Neutrophil (primary cell): ENCODE measurements around the gene BICD1.

Experiments
- H3K27ac ChIP-seq: fragments of 200-600 bp; sonication (generic); 2 replicates; pipeline ENCODE4 v1.5.1; 2016; ENCODE audit warnings: mild to moderate bottlenecking, moderate library complexity
- H3K27me3 ChIP-seq: fragments of 200-600 bp; sonication (generic); 2 replicates; pipeline ENCODE4 v1.6.0; 2016; ENCODE audit warnings: mild to moderate bottlenecking
- H3K36me3 ChIP-seq: fragments of 200-600 bp; sonication (generic); 2 replicates; pipeline ENCODE4 v1.5.1; 2017
- H3K4me1 ChIP-seq, 2 experiments: fragments of 200-600 bp in 1 of 2; sonication (generic) in 1 of 2; 1 replicate in 1 of 2; 2 replicates in 1 of 2; pipeline versions ENCODE4 v1.5.1 to v1.6.1; 2013 to 2016; ENCODE audit warnings: low read depth in 1 of 2, low read length in 1 of 2, mild to moderate bottlenecking in 1 of 2, moderate library complexity in 1 of 2; ENCODE audit not compliant: control insufficient read depth in 1 of 2, insufficient read depth in 1 of 2
- H3K4me3 ChIP-seq, 2 experiments: fragments of 200-600 bp in 1 of 2; sonication (generic) in 1 of 2; 1 replicate in 1 of 2; 2 replicates in 1 of 2; pipeline ENCODE4 v1.5.1; 2013 to 2016; ENCODE audit warnings: low read depth in 1 of 2, low read length in 1 of 2, mild to moderate bottlenecking in 1 of 2, moderate library complexity in 1 of 2
- H3K9me3 ChIP-seq: fragments of 200-600 bp; sonication (generic); 2 replicates; pipeline ENCODE4 v1.5.1; 2016
- TF ChIP-seq, protein P1 (sequence below): fragments of 200-600 bp; sonication (generic); IDR thresholded peaks from 2 replicates; pipeline ENCODE4 v1.5.1; 2016; ENCODE audit warnings: antibody characterized with exemption

The BICD1 gene

DNA sequence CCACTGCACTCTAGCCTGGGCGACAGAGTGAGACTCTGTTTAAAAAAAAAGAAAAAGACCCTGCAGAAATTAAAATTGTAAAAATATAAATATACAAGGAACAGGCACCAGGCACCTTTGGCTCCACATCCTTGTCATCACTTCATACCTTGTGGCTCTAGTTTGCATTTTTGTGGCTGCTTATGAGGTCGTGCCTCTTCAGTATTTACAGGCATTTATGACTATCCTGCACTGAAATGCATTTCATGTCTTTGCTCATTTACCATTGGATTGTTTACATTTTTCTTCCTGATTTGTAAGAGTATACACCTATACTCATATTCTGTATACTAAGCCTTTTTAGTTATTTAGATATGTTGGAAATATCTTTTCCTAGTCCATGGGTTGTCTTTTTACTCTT lies 20.1 kb downstream of the BICD1 start:
- H3K27ac ChIP-seq: no peak overlapping the region
- no peaks in the 10 kb centered on the region for H3K9me3 ChIP-seq
- H3K4me1 ChIP-seq: no peaks in the 10 kb centered on the region
- no peak overlapping the region for H3K4me3 ChIP-seq
- H3K27me3 ChIP-seq: no peaks in the 10 kb centered on the region
- TF ChIP-seq, protein P1, sequence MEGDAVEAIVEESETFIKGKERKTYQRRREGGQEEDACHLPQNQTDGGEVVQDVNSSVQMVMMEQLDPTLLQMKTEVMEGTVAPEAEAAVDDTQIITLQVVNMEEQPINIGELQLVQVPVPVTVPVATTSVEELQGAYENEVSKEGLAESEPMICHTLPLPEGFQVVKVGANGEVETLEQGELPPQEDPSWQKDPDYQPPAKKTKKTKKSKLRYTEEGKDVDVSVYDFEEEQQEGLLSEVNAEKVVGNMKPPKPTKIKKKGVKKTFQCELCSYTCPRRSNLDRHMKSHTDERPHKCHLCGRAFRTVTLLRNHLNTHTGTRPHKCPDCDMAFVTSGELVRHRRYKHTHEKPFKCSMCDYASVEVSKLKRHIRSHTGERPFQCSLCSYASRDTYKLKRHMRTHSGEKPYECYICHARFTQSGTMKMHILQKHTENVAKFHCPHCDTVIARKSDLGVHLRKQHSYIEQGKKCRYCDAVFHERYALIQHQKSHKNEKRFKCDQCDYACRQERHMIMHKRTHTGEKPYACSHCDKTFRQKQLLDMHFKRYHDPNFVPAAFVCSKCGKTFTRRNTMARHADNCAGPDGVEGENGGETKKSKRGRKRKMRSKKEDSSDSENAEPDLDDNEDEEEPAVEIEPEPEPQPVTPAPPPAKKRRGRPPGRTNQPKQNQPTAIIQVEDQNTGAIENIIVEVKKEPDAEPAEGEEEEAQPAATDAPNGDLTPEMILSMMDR: no peak
- H3K36me3 ChIP-seq: no peaks in the 10 kb centered on the region

DNA sequence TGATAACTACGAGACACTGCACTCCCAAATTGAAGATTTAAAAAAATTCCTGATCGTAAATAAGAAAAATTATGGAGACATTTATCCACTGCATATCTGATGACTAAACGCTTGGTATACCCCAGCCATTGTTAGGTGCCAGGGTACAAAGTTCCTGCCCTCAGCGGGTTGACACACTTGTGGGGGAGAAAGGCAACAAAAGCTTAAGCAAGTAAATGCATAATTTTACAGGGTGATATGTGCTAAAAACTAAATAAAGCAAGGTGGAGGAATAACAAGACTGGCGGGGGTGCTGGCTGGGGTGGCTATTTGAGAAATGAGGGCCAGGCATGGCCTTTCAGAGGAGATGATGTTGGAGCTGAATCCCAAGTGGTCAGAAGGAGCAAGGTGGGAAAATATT lies 25.0 kb downstream of the BICD1 start:
- no peak overlapping the region for H3K4me3 ChIP-seq
- peaks cover 4% of the 10 kb centered on the region for H3K27me3 ChIP-seq
- no peaks in the 10 kb centered on the region for H3K36me3 ChIP-seq
- H3K4me1 ChIP-seq: no peaks in the 10 kb centered on the region
- no peak overlapping the region for H3K27ac ChIP-seq
- H3K9me3 ChIP-seq: no peaks in the 10 kb centered on the region
- TF ChIP-seq, protein P1: no peak

DNA sequence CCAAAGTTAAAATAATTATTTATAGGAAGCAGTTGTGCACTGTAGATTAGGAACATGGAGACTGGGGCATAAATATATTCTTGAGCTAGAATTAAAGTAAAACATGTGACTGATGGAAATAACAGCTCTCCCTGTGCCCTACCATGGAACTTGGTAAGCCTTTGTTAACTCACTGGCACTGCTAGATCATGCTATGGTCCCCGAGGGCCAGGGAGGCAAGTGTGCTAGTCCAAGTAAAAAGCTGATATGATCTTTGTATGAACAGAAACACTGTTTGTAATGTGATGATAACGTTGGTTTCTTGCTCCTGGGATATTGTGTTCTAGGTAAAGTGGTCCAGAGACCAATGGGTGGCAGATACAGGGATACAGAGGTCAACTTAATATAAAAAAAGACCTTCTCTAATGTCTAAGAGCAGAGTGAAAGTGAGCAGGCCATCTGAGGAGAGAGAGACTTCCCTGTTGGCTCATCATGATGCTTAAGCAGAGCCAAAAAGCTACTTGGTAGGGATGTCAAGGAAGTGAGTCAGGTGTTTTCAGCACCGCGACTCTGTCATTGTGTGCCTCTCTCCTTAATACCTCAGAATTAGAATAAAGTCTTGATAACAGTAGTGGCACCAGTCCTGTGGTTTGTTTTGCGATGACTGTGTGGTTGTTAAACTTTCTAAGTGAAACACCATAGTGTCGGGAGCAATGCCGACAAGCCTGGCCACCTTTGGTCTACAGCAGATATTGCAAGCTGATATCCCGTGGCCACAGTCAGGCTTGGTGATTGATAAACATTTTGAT lies 27.6 kb downstream of the BICD1 start:
- H3K27ac ChIP-seq: no peak overlapping the region
- TF ChIP-seq, protein P1: no peak
- peaks cover 1 to 4% of the 10 kb centered on the region in 2 experiments for H3K4me1 ChIP-seq
- H3K36me3 ChIP-seq: no peaks in the 10 kb centered on the region
- peaks cover 4% of the 10 kb centered on the region for H3K27me3 ChIP-seq
- no peak overlapping the region for H3K4me3 ChIP-seq
- no peaks in the 10 kb centered on the region for H3K9me3 ChIP-seq

DNA sequence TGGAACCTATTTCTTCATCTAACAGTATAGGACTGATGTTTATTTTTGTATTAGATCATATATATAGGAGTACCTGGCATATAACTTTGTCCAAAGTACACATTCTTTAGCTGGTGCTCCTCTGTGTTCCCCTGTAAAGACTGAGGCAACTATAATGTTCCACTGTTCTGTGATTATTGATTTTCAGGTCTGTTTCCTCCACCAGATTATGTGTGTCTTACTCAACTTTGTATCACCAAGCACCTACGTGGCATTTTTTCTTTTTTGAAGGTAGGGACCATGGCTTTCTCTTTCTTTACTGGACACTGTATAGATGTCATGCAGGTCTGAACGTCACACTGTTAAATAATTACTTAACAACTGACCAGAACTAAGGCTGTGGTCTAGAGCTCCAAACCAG lies 29.3 kb downstream of the BICD1 start:
- TF ChIP-seq, protein P1: no peak
- Histone ChIP-seq H3K4me1 (peaks cover 3 to 8% of the 10 kb centered on the region in 2 experiments), H3K27ac (no peak overlapping the region), H3K36me3 (no peaks in the 10 kb centered on the region), H3K4me3 (no peak overlapping the region), H3K27me3 (peaks cover 4% of the 10 kb centered on the region), H3K9me3 (no peaks in the 10 kb centered on the region)

DNA sequence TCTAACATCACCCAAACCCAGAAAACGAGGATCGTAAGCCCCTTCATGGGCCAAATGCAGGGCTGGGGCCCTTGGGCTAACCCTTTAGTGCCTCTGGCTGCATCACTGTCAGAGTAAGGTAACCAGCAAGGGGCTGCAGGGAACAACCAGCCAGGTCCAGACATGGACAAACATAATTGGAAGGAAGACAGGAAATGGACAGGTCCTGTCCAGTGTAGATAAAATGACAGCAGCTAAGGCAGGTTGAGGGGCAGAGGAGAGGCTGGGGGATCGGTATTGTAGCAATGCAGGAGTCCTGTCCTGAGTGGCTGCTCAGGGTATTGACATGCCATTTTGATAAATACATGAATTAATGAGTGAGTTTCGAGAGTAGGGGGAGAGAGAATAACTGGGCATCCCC lies 29.8 kb downstream of the BICD1 start:
- Histone ChIP-seq H3K4me3 (no peak overlapping the region), H3K27me3 (peaks cover 4% of the 10 kb centered on the region), H3K4me1 (peaks cover 3 to 8% of the 10 kb centered on the region in 2 experiments), H3K27ac (no peak overlapping the region), H3K9me3 (no peaks in the 10 kb centered on the region), H3K36me3 (no peaks in the 10 kb centered on the region)
- TF ChIP-seq, protein P1: no peak
